Measurements from ENCODE around the gene ALS2CL.

- TF ChIP-seq CTCF (IDR thresholded peaks at IDR 0.05) (no peak), POLR2A (IDR thresholded peaks at IDR 0.05) (no peak)
Observed at GRCh38 chr3:46692566-46692990, 901 bp downstream of the ALS2CL start.

Measured in gastroesophageal sphincter (tissue), 3 donors.